ENCODE measurements around the gene OR2A25. TPM values are rescaled to one million over a fixed set of nuclear protein-coding genes. Genes with fewer than 3 reads are reported as not detected.

Gene OR2A25
- total RNA-seq, 6 experiments from 2014 or later = not detected

GRCh38 chr7:144032516-144032915 is 37.1 kb upstream of the OR2A25 start:
- Histone ChIP-seq H3K9me3 (no peaks in the 10 kb centered on the region), H3K27me3 (peaks cover 0 to 2% of the 10 kb centered on the region in 2 donors), H3K4me3 (no peak overlapping the region), H3K36me3 (no peaks in the 10 kb centered on the region), H3K27ac (no peak overlapping the region), H3K4me1 (no peaks in the 10 kb centered on the region)
- ATAC-seq (no peak), DNase-seq (no peak)
- 45% methylated on average over 5 of the region's 5 CpGs for WGBS (ENCODE audit: insufficient coverage, low coverage, low lambda C conversion rate, missing lambda C conversion rate)
- no peak for TF ChIP-seq CTCF (IDR thresholded peaks at IDR 0.05)
- no peak for TF ChIP-seq POLR2A (IDR thresholded peaks at IDR 0.05)
- intact Hi-C loops (cut with DNase I) = no loop called here

GRCh38 chr7:144032985-144033709 is 36.5 kb upstream of the OR2A25 start:
- intact Hi-C loops (cut with DNase I) = no loop called here
- ATAC-seq = no peak
- Histone ChIP-seq H3K27ac (no peak overlapping the region), H3K36me3 (no peaks in the 10 kb centered on the region), H3K4me3 (no peak overlapping the region), H3K4me1 (no peaks in the 10 kb centered on the region), H3K9me3 (no peaks in the 10 kb centered on the region), H3K27me3 (peaks cover 0 to 2% of the 10 kb centered on the region in 2 donors)
- DNase-seq = no peak
- no peak for TF ChIP-seq CTCF (IDR thresholded peaks at IDR 0.05)
- TF ChIP-seq POLR2A (IDR thresholded peaks at IDR 0.05) = no peak
- 25% methylated on average over 1 of the region's 1 CpG for WGBS (ENCODE audit: insufficient coverage, low coverage, low lambda C conversion rate, missing lambda C conversion rate)

- Histone ChIP-seq H3K27me3 (peaks cover 0 to 2% of the 10 kb centered on the region in 2 donors), H3K4me1 (no peaks in the 10 kb centered on the region), H3K9me3 (no peaks in the 10 kb centered on the region), H3K36me3 (no peaks in the 10 kb centered on the region), H3K4me3 (no peak overlapping the region), H3K27ac (no peak overlapping the region)
- no peak for DNase-seq
- no peak for TF ChIP-seq POLR2A (IDR thresholded peaks at IDR 0.05)
- no peak for TF ChIP-seq CTCF (IDR thresholded peaks at IDR 0.05)
- intact Hi-C loops (cut with DNase I) = no loop called here
- ATAC-seq = no peak
Observed at GRCh38 chr7:144035385-144035784, 34.2 kb upstream of the OR2A25 start.

GRCh38 chr7:144036302-144036885 is 33.2 kb upstream of the OR2A25 start:
- intact Hi-C loops (cut with DNase I) = no loop called here
- no peaks in the 10 kb centered on the region for H3K4me1 ChIP-seq
- WGBS (ENCODE audit: insufficient coverage, low coverage, low lambda C conversion rate, missing lambda C conversion rate) = 50% methylated on average over 1 of the region's 1 CpG

More at GRCh38 chr7:144036302-144036885, 33.2 kb upstream of the OR2A25 start:
- Histone ChIP-seq H3K9me3 (no peaks in the 10 kb centered on the region), H3K36me3 (no peaks in the 10 kb centered on the region), H3K27ac (no peak overlapping the region), H3K27me3 (peaks cover 0 to 2% of the 10 kb centered on the region in 2 donors), H3K4me3 (no peak overlapping the region)
- ATAC-seq (no peak), DNase-seq (no peak)
- no peak for TF ChIP-seq CTCF (IDR thresholded peaks at IDR 0.05)
- no peak for TF ChIP-seq POLR2A (IDR thresholded peaks at IDR 0.05)

Data from right lobe of liver (tissue), 6 donors.